Left hindlimb (tissue), 1 donor: ENCODE results near the gene TSHZ2.

Source experiments
- DNase-seq: peaks from one replicate; pipeline ENCODE4 v3.0.0-alpha.2; 2018

TSHZ2 gene

GRCh38 chr20:53258741-53259140 lies 286.6 kb downstream of the TSHZ2 start:
- no peak for DNase-seq

GRCh38 chr20:53260168-53260567 lies 288.0 kb downstream of the TSHZ2 start:
- DNase-seq = no peak

GRCh38 chr20:53260591-53260990 lies 288.4 kb downstream of the TSHZ2 start:
- no peak for DNase-seq

GRCh38 chr20:53262365-53262764 lies 290.2 kb downstream of the TSHZ2 start:
- DNase-seq = no peak

GRCh38 chr20:53263554-53264438 lies 291.6 kb downstream of the TSHZ2 start:
- DNase-seq = no peak

- DNase-seq = no peak
Measured at GRCh38 chr20:53264604-53265003, 292.4 kb downstream of the TSHZ2 start.

- DNase-seq = no peak
Measured at GRCh38 chr20:53265304-53265875, 293.2 kb downstream of the TSHZ2 start.

- no peak for DNase-seq
Measured at GRCh38 chr20:53269380-53269779, 297.2 kb downstream of the TSHZ2 start.

GRCh38 chr20:53270792-53271375 lies 298.7 kb downstream of the TSHZ2 start:
- DNase-seq = no peak

- no peak for DNase-seq
Measured at GRCh38 chr20:53274365-53274764, 302.2 kb downstream of the TSHZ2 start.

- DNase-seq = no peak
Measured at GRCh38 chr20:53274807-53275206, 302.6 kb downstream of the TSHZ2 start.

GRCh38 chr20:53276143-53276542 lies 304.0 kb downstream of the TSHZ2 start:
- no peak for DNase-seq

GRCh38 chr20:53278555-53278954 lies 306.4 kb downstream of the TSHZ2 start:
- DNase-seq = no peak

GRCh38 chr20:53279735-53280134 lies 307.6 kb downstream of the TSHZ2 start:
- no peak for DNase-seq

- no peak for DNase-seq
Measured at GRCh38 chr20:53281557-53282117, 309.5 kb downstream of the TSHZ2 start.

- DNase-seq = no peak
Measured at GRCh38 chr20:53282217-53282955, 310.2 kb downstream of the TSHZ2 start.

GRCh38 chr20:53283011-53283410 lies 310.9 kb downstream of the TSHZ2 start:
- DNase-seq = no peak

GRCh38 chr20:53283597-53283996 lies 311.4 kb downstream of the TSHZ2 start:
- no peak for DNase-seq

GRCh38 chr20:53284256-53284655 lies 312.1 kb downstream of the TSHZ2 start:
- no peak for DNase-seq

GRCh38 chr20:53284696-53285095 lies 312.5 kb downstream of the TSHZ2 start:
- DNase-seq = no peak

GRCh38 chr20:53287357-53288042 lies 315.3 kb downstream of the TSHZ2 start:
- DNase-seq = no peak

- DNase-seq = no peak
Measured at GRCh38 chr20:53291548-53291947, 319.4 kb downstream of the TSHZ2 start.
